Measurements from ENCODE around the gene GLOD5.

Gene GLOD5

GRCh38 chrX:48753708-48754228, 7.8 kb upstream of the GLOD5 start:
- DNase-seq (ENCODE audit: low spot score): no peak

- no peak for DNase-seq (ENCODE audit: low spot score)
Measured at GRCh38 chrX:48754238-48754637, 7.3 kb upstream of the GLOD5 start.

GRCh38 chrX:48769230-48769629, 7.7 kb downstream of the GLOD5 start:
- DNase-seq (ENCODE audit: low spot score): no peak

GRCh38 chrX:48770296-48770695, 8.7 kb downstream of the GLOD5 start:
- DNase-seq (ENCODE audit: low spot score): no peak

- no peak for DNase-seq (ENCODE audit: low spot score)
Measured at GRCh38 chrX:48772602-48773001, 11.1 kb downstream of the GLOD5 start.

- no peak for DNase-seq (ENCODE audit: low spot score)
Measured at GRCh38 chrX:48776818-48777439, 15.4 kb downstream of the GLOD5 start.

GRCh38 chrX:48779399-48779798, 17.9 kb downstream of the GLOD5 start:
- no peak for DNase-seq (ENCODE audit: low spot score)

GRCh38 chrX:48781705-48782104, 20.2 kb downstream of the GLOD5 start:
- DNase-seq (ENCODE audit: low spot score): no peak

GRCh38 chrX:48782216-48782615, 20.7 kb downstream of the GLOD5 start:
- no peak for DNase-seq (ENCODE audit: low spot score)

- DNase-seq (ENCODE audit: low spot score): no peak
Measured at GRCh38 chrX:48782795-48783194, 21.2 kb downstream of the GLOD5 start.

- DNase-seq (ENCODE audit: low spot score): no peak
Measured at GRCh38 chrX:48784726-48785125, 23.2 kb downstream of the GLOD5 start.

GRCh38 chrX:48785186-48785539, 23.6 kb downstream of the GLOD5 start:
- DNase-seq (ENCODE audit: low spot score): no peak

GRCh38 chrX:48785540-48786214, 24.1 kb downstream of the GLOD5 start:
- DNase-seq (ENCODE audit: low spot score): no peak

- DNase-seq (ENCODE audit: low spot score): no peak
Measured at GRCh38 chrX:48786341-48786800, 24.8 kb downstream of the GLOD5 start, which contains the start of gene GATA1. TSS of gene GATA1 (plus strand) at chrX:48786590. CDS start at chrX:48791110, 4,520 bp downstream.

GRCh38 chrX:48786825-48787504, 25.4 kb downstream of the GLOD5 start:
- DNase-seq (ENCODE audit: low spot score): no peak

- DNase-seq (ENCODE audit: low spot score): no peak
Measured at GRCh38 chrX:48787505-48788443, 26.2 kb downstream of the GLOD5 start.

- DNase-seq (ENCODE audit: low spot score): no peak
Measured at GRCh38 chrX:48789366-48790220, 28.0 kb downstream of the GLOD5 start.

- no peak for DNase-seq (ENCODE audit: low spot score)
Measured at GRCh38 chrX:48790477-48790876, 28.9 kb downstream of the GLOD5 start.

- DNase-seq (ENCODE audit: low spot score): no peak
Measured at GRCh38 chrX:48791063-48791820, 29.7 kb downstream of the GLOD5 start.

GRCh38 chrX:48792219-48792618, 30.7 kb downstream of the GLOD5 start:
- no peak for DNase-seq (ENCODE audit: low spot score)

Data from globus pallidus (tissue), 1 donor.